SU-DHL-6 (cell line): ENCODE data around the gene PRDM16.

ENCODE experiments used
- H2AFZ ChIP-seq: fragments of 200-600 bp; sonication (generic); 2 replicates; pipeline ENCODE4 v1.6.1; 2014; ENCODE audit warnings: low read depth, mild to moderate bottlenecking, moderate library complexity, mixed read lengths, antibody characterized with exemption, low read length; ENCODE audit not compliant: severe bottlenecking
- H3F3A ChIP-seq: fragments of 200-600 bp; shearing (Covaris generic); 2 replicates; pipeline ENCODE4 v1.6.0; 2016; ENCODE audit warnings: antibody characterized with exemption, mild to moderate bottlenecking; ENCODE audit not compliant: insufficient read depth
- H3K27ac ChIP-seq: fragments of 200-600 bp; sonication (generic); 2 replicates; pipeline ENCODE4 v1.5.1; 2016; ENCODE audit warnings: low read depth, mild to moderate bottlenecking, low read length, moderate library complexity, mixed read lengths
- H3K27me3 ChIP-seq: fragments of 200-600 bp; sonication (generic), shearing (Covaris generic); 2 replicates; pipeline ENCODE4 v1.6.0; 2014; ENCODE audit warnings: mild to moderate bottlenecking, low read length
- H3K36me3 ChIP-seq: fragments of 200-600 bp; sonication (generic); 2 replicates; pipeline ENCODE4 v1.6.1; 2014; ENCODE audit warnings: mild to moderate bottlenecking, low read length, mixed read lengths
- H3K4me2 ChIP-seq: fragments of 300-600, 200-600 bp; shearing (Covaris generic), sonication (generic); 2 replicates; pipeline ENCODE4 v1.6.0; 2014; ENCODE audit warnings: low read length, low read depth, mild to moderate bottlenecking; ENCODE audit not compliant: poor library complexity, severe bottlenecking
- H3K4me3 ChIP-seq: fragments of 200-600 bp; sonication (generic); 2 replicates; pipeline ENCODE4 v1.5.1; 2014; ENCODE audit warnings: antibody characterized with exemption, low read length, mild to moderate bottlenecking, mixed read lengths; ENCODE audit not compliant: insufficient read depth, poor library complexity, severe bottlenecking
- H3K79me2 ChIP-seq: fragments of 200-600 bp; sonication (generic); 2 replicates; pipeline ENCODE4 v1.6.1; 2014; ENCODE audit warnings: mild to moderate bottlenecking, low read length, moderate library complexity; ENCODE audit not compliant: insufficient read depth
- H3K9ac ChIP-seq: fragments of 200-600 bp; sonication (generic); 2 replicates; pipeline ENCODE4 v1.7.0; 2014; ENCODE audit warnings: mild to moderate bottlenecking, low read length
- H3K9me2 ChIP-seq: fragments of 200-600 bp; sonication (generic); replicated peaks from 2 replicates; pipeline ENCODE4 v1.6.1; 2014; ENCODE audit warnings: low read length; ENCODE audit not compliant: insufficient read depth
- H3K9me3 ChIP-seq: fragments of 200-600 bp; sonication (generic); 2 replicates; pipeline ENCODE4 v1.6.1; 2014; ENCODE audit warnings: low read length, mixed read lengths; ENCODE audit not compliant: insufficient read depth
- H4K20me1 ChIP-seq: fragments of 200-600 bp; sonication (generic); 2 replicates; pipeline ENCODE4 v1.6.1; 2014; ENCODE audit warnings: low read depth, mild to moderate bottlenecking, antibody characterized with exemption, low read length, moderate library complexity, mixed read lengths
- CTCF ChIP-seq: fragments of 200-600 bp; sonication (generic); IDR thresholded peaks from one replicate; pipeline ENCODE4 v1.5.1; 2017; ENCODE audit warnings: antibody characterized with exemption, mild to moderate bottlenecking, low read length, moderate library complexity; ENCODE audit not compliant: insufficient read depth, poor library complexity, severe bottlenecking
- EZH2phosphoT487 ChIP-seq: fragments of 200-600 bp; sonication (generic), shearing (Covaris generic); conservative IDR thresholded peaks from 2 replicates; pipeline ENCODE4 v1.6.1; 2018; ENCODE audit warnings: mild to moderate bottlenecking, antibody characterized with exemption, low read length, moderate library complexity, mixed read lengths

The PRDM16 gene

GRCh38 chr1:3444736-3445135 lies 375.7 kb downstream of the PRDM16 start:
- no peaks in the 10 kb centered on the region for H3F3A ChIP-seq
- H3K79me2 ChIP-seq, result no peaks in the 10 kb centered on the region
- no peak overlapping the region for H3K4me3 ChIP-seq
- no peaks in the 10 kb centered on the region for H3K9me3 ChIP-seq
- TF ChIP-seq EZH2phosphoT487 (no peak), CTCF (no peak)
- H3K36me3 ChIP-seq, result no peaks in the 10 kb centered on the region
- no peak overlapping the region for H3K9ac ChIP-seq
- H3K27ac ChIP-seq, result no peak overlapping the region
- no peaks in the 10 kb centered on the region for H3K9me2 ChIP-seq
- H4K20me1 ChIP-seq, result no peaks in the 10 kb centered on the region
- H3K27me3 ChIP-seq, result no peaks in the 10 kb centered on the region
- H2AFZ ChIP-seq, result no peak overlapping the region
- no peak overlapping the region for H3K4me2 ChIP-seq

- Histone ChIP-seq H4K20me1 (no peaks in the 10 kb centered on the region), H3F3A (no peaks in the 10 kb centered on the region), H3K27me3 (no peaks in the 10 kb centered on the region), H2AFZ (no peak overlapping the region), H3K4me2 (no peak overlapping the region), H3K27ac (no peak overlapping the region), H3K4me3 (no peak overlapping the region), H3K36me3 (no peaks in the 10 kb centered on the region), H3K9me2 (no peaks in the 10 kb centered on the region), H3K79me2 (no peaks in the 10 kb centered on the region), H3K9me3 (no peaks in the 10 kb centered on the region), H3K9ac (no peak overlapping the region)
- TF ChIP-seq EZH2phosphoT487, result no peak
- TF ChIP-seq CTCF, result no peak
Observed at GRCh38 chr1:3450202-3450863, 381.3 kb downstream of the PRDM16 start.

DNA sequence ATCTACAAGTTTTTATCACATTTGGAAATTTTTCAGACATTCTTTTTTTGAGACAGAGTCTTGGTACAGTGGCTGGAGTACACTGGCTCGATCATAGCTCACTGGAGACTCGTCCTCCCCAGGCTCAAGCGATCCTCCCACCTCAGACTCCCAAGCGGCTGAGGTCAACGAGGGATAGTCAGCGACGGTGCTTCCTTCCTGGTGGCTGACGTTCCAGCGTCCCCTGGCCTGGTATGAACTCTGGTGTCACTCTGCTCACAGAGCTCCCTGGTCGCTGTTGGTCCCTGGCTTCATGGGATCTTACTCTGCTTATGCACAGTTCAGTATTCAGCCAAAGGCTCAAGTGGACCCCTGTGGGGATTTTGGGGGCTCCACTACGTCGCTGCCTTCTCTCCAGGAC lies 382.0 kb downstream of the PRDM16 start:
- no peak for TF ChIP-seq CTCF
- no peak for TF ChIP-seq EZH2phosphoT487
- H4K20me1 ChIP-seq, result no peaks in the 10 kb centered on the region
- no peak overlapping the region for H3K9ac ChIP-seq
- no peaks in the 10 kb centered on the region for H3K9me2 ChIP-seq
- H2AFZ ChIP-seq, result no peak overlapping the region
- H3K36me3 ChIP-seq, result no peaks in the 10 kb centered on the region
- H3F3A ChIP-seq, result no peaks in the 10 kb centered on the region
- no peak overlapping the region for H3K27ac ChIP-seq
- H3K79me2 ChIP-seq, result no peaks in the 10 kb centered on the region
- no peaks in the 10 kb centered on the region for H3K9me3 ChIP-seq
- no peak overlapping the region for H3K4me3 ChIP-seq
- no peak overlapping the region for H3K4me2 ChIP-seq
- H3K27me3 ChIP-seq, result no peaks in the 10 kb centered on the region
